Measurements from ENCODE around the gene TFF2. TPM values are rescaled to one million over a fixed set of nuclear protein-coding genes. Genes with fewer than 3 reads are reported as not detected.

Gene TFF2
- polyA plus RNA-seq, 1 donor (not counting 4 experiments of a cell fraction or from before 2014, with no cell fraction given): not detected

DNA sequence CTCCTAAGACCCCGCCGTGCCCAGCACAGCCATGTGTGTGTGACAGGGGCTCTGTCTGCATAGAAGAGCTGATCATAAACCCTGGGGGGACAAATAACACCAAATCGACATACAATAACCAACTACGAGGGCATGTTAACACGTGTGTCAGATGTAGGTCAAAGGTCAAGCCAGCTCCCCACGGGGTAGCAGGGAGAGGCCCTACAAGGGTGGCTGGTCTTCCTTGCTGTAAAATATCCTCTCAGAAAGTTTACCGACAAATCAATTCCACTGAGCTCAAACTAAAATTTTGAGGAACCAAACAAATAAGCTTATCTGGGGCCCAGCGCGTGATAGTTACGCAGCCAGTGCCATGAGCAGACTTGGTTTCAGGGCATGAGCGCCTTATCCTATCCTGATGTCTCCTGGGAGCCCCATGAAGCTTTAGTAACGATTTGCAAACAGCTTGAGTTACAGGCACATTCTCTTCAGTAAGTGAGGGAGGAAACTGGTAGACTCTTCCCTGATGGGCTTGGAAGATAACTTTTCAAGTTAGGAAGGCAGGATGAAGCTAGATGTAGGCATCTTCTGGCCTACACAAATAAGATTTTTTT is 47.7 kb upstream of the TFF2 start:
- H3K79me2 ChIP-seq (ENCODE audit: control insufficient read depth, insufficient read depth, low read length): no peaks in the 10 kb centered on the region
- no peak overlapping the region for H3K4me3 ChIP-seq (ENCODE audit: control insufficient read depth in 2 of 3, extremely low read depth in 1 of 3, insufficient read depth in 2 of 3, low read depth in 1 of 3, low read length in 3 of 3)
- H3K4me1 ChIP-seq (ENCODE audit: control insufficient read depth, extremely low read depth, insufficient read depth, low read length): peaks cover 6% of the 10 kb centered on the region
- H3K9me1 ChIP-seq (ENCODE audit: control insufficient read depth, extremely low read depth, insufficient read depth, low read length): no peaks in the 10 kb centered on the region
- FAIRE-seq: no peak
- H3K27me3 ChIP-seq (ENCODE audit: control insufficient read depth, extremely low read depth, insufficient read depth, low read length): peaks cover 6% of the 10 kb centered on the region
- dilution Hi-C loops (cut with MboI; ENCODE audit: extremely low pct_ligation_motif_present, low sequenced_read_pairs): no loop called here
- no peaks in the 10 kb centered on the region for H4K20me1 ChIP-seq (ENCODE audit: control insufficient read depth, extremely low read depth, insufficient read depth, low read length)
- H3K4me2 ChIP-seq (ENCODE audit: control insufficient read depth, extremely low read depth, insufficient read depth, low read depth, low read length): no peak overlapping the region
- H3K9me3 ChIP-seq (ENCODE audit: control insufficient read depth, low read depth, low read length): no peaks in the 10 kb centered on the region
- H2AFZ ChIP-seq (ENCODE audit: control insufficient read depth, low read length): no peak overlapping the region
- H3K36me3 ChIP-seq (ENCODE audit: control insufficient read depth in 2 of 2, extremely low read depth in 1 of 2, insufficient read depth in 2 of 2, low read length in 2 of 2): no peaks in the 10 kb centered on the region
- H3K9ac ChIP-seq (ENCODE audit: control insufficient read depth, extremely low read depth, insufficient read depth, low read length): no peak overlapping the region
- no peak for DNase-seq (ENCODE audit: low read depth, low spot score)
- H3K27ac ChIP-seq (ENCODE audit: control insufficient read depth, insufficient read depth, low read length): no peak overlapping the region
- TF ChIP-seq, protein P1, sequence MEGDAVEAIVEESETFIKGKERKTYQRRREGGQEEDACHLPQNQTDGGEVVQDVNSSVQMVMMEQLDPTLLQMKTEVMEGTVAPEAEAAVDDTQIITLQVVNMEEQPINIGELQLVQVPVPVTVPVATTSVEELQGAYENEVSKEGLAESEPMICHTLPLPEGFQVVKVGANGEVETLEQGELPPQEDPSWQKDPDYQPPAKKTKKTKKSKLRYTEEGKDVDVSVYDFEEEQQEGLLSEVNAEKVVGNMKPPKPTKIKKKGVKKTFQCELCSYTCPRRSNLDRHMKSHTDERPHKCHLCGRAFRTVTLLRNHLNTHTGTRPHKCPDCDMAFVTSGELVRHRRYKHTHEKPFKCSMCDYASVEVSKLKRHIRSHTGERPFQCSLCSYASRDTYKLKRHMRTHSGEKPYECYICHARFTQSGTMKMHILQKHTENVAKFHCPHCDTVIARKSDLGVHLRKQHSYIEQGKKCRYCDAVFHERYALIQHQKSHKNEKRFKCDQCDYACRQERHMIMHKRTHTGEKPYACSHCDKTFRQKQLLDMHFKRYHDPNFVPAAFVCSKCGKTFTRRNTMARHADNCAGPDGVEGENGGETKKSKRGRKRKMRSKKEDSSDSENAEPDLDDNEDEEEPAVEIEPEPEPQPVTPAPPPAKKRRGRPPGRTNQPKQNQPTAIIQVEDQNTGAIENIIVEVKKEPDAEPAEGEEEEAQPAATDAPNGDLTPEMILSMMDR (optimal IDR thresholded peaks at IDR 0.05 in 1 of 3, IDR thresholded peaks at IDR 0.05 in 1 of 3, conservative IDR thresholded peaks at IDR 0.05 in 1 of 3; ENCODE audit: extremely low read depth in 1 of 3, insufficient read depth in 2 of 3, low read length in 3 of 3): no peak
- no peak for TF ChIP-seq EZH2 (IDR thresholded peaks at IDR 0.05; ENCODE audit: low read length)

GRCh38 chr21:42397746-42398394 is 47.1 kb upstream of the TFF2 start:
- no peak for FAIRE-seq
- Histone ChIP-seq H4K20me1 (ENCODE audit: control insufficient read depth, extremely low read depth, insufficient read depth, low read length) (no peaks in the 10 kb centered on the region), H2AFZ (ENCODE audit: control insufficient read depth, low read length) (no peak overlapping the region), H3K9me1 (ENCODE audit: control insufficient read depth, extremely low read depth, insufficient read depth, low read length) (no peaks in the 10 kb centered on the region), H3K79me2 (ENCODE audit: control insufficient read depth, insufficient read depth, low read length) (no peaks in the 10 kb centered on the region), H3K4me3 (ENCODE audit: control insufficient read depth in 2 of 3, extremely low read depth in 1 of 3, insufficient read depth in 2 of 3, low read depth in 1 of 3, low read length in 3 of 3) (no peak overlapping the region), H3K36me3 (ENCODE audit: control insufficient read depth in 2 of 2, extremely low read depth in 1 of 2, insufficient read depth in 2 of 2, low read length in 2 of 2) (no peaks in the 10 kb centered on the region), H3K4me1 (ENCODE audit: control insufficient read depth, extremely low read depth, insufficient read depth, low read length) (peaks cover 6% of the 10 kb centered on the region), H3K9me3 (ENCODE audit: control insufficient read depth, low read depth, low read length) (no peaks in the 10 kb centered on the region), H3K9ac (ENCODE audit: control insufficient read depth, extremely low read depth, insufficient read depth, low read length) (no peak overlapping the region), H3K27me3 (ENCODE audit: control insufficient read depth, extremely low read depth, insufficient read depth, low read length) (peaks cover 6% of the 10 kb centered on the region), H3K4me2 (ENCODE audit: control insufficient read depth, extremely low read depth, insufficient read depth, low read depth, low read length) (no peak overlapping the region), H3K27ac (ENCODE audit: control insufficient read depth, insufficient read depth, low read length) (no peak overlapping the region)
- DNase-seq (ENCODE audit: low read depth, low spot score): no peak
- TF ChIP-seq, protein P1 (optimal IDR thresholded peaks at IDR 0.05 in 1 of 3, IDR thresholded peaks at IDR 0.05 in 1 of 3, conservative IDR thresholded peaks at IDR 0.05 in 1 of 3; ENCODE audit: extremely low read depth in 1 of 3, insufficient read depth in 2 of 3, low read length in 3 of 3): no peak
- TF ChIP-seq EZH2 (IDR thresholded peaks at IDR 0.05; ENCODE audit: low read length): no peak
- dilution Hi-C loops (cut with MboI; ENCODE audit: extremely low pct_ligation_motif_present, low sequenced_read_pairs): no loop called here

All from keratinocyte (primary cell).